AG09309 (cell line): ENCODE data around the gene KCNK6.

Experiments
- DNase-seq: peaks from one replicate; pipeline ENCODE4 v3.0.0-alpha.2; 2010; ENCODE audit warnings: low read depth
- H3K4me3 ChIP-seq: 2 replicates; pipeline ENCODE4 v1.5.1; 2011; ENCODE audit warnings: mild to moderate bottlenecking, low read depth, low read length, moderate library complexity; ENCODE audit not compliant: control insufficient read depth
- TF ChIP-seq, protein P1 (sequence below): IDR thresholded peaks from 2 replicates; pipeline ENCODE4 v1.5.1; 2011; ENCODE audit warnings: mild to moderate bottlenecking, low read depth, low read length, inconsistent platforms; ENCODE audit not compliant: insufficient read depth, control insufficient read depth; ENCODE audit errors: missing control alignments

The KCNK6 gene

DNA sequence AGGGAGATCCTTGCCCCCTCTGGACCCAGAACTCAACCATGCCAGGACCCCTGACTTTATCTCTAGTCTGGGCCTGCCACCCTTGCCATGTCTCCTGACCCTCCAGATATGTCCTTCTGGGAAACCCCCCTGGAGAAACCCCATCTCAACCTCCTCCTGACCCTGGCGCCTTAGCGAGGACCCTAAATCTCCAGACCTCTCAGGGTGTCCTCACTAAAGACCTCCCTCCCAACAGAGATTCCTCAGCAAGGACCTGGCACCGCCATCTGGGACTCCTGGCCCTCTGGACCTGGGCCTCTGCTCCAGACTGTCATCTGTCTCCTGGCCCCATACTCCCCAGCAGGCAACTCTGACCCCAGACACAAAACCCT, 1.3 kb downstream of the KCNK6 start:
- H3K4me3 ChIP-seq: peak overlapping the region; percentile 86
- TF ChIP-seq, protein P1, sequence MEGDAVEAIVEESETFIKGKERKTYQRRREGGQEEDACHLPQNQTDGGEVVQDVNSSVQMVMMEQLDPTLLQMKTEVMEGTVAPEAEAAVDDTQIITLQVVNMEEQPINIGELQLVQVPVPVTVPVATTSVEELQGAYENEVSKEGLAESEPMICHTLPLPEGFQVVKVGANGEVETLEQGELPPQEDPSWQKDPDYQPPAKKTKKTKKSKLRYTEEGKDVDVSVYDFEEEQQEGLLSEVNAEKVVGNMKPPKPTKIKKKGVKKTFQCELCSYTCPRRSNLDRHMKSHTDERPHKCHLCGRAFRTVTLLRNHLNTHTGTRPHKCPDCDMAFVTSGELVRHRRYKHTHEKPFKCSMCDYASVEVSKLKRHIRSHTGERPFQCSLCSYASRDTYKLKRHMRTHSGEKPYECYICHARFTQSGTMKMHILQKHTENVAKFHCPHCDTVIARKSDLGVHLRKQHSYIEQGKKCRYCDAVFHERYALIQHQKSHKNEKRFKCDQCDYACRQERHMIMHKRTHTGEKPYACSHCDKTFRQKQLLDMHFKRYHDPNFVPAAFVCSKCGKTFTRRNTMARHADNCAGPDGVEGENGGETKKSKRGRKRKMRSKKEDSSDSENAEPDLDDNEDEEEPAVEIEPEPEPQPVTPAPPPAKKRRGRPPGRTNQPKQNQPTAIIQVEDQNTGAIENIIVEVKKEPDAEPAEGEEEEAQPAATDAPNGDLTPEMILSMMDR: no peak
- no peak for DNase-seq

DNA sequence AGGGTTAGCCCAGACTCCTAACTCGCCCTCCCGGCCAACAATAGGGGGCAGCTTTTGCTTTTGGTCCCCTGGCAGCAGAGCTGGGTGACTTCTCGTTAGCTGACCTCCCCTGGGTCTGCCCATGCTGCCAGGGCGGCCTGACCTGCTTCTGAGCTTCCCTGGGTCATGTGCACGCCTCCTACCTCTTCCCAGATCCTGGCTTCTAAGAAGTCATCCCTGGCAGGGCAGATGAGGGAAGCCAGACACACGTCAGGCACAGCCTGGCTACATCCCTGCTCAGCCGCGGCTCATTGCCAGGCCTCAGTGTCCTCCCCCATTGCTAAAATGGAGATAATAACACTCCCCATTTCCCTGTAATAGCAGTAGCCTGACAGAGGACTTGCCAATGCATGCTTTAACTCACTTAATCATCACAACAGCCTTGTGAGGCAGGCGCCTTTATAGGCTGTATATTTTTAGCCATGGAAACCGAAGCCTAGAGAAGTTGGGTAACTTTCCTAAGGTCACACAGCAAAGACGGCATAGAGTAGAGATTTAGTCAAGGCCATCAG, 2.1 kb downstream of the KCNK6 start:
- peak overlapping the region; percentile 86 for H3K4me3 ChIP-seq
- TF ChIP-seq, protein P1: peak; percentile 10
- DNase-seq: peak; percentile 58

DNA sequence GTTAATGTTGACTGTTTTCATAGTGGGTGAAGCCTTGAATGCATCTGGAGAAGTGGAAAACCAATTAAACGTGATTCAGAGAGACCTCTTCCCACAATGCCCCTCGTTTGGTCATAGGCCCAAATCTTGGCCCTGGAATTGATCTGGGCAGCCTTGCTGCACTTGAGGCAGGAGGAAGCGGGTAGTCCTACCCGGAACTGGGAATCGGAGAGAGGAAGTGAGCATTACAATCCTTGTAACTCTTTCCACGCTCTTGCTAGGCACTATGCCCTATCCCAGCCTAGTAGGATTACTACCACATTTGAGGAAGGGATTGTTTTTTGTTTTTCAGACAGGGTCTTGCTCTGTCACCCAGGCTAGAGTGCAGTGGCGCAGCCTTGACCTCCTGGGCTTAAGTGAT, 3.6 kb downstream of the KCNK6 start:
- DNase-seq: no peak
- TF ChIP-seq, protein P1: no peak
- no peak overlapping the region for H3K4me3 ChIP-seq

DNA sequence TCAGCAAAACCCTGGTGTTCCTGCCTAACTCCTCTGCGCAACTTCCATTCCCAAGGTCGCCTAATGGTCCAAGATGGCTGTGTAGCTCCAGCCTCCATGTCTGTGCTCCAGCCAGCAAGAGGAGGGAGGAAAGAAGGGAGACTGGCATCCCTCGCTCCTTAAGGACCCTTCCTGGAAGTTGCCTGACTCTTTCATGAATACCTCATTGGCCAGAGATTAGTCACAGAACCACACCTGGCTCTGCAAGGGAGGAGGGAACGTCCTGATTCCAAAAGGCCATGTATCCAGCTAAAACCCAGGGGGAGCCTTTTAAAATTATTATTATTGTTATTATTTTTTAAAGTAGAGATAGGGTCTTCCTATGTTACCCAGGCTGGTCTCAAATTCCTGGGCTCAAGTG, 4.8 kb downstream of the KCNK6 start:
- TF ChIP-seq, protein P1: no peak
- DNase-seq: no peak
- no peak overlapping the region for H3K4me3 ChIP-seq

DNA sequence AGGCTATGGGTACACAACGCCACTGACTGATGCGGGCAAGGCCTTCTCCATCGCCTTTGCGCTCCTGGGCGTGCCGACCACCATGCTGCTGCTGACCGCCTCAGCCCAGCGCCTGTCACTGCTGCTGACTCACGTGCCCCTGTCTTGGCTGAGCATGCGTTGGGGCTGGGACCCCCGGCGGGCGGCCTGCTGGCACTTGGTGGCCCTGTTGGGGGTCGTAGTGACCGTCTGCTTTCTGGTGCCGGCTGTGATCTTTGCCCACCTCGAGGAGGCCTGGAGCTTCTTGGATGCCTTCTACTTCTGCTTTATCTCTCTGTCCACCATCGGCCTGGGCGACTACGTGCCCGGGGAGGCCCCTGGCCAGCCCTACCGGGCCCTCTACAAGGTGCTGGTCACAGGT, 6.9 kb downstream of the KCNK6 start:
- DNase-seq: no peak
- no peak overlapping the region for H3K4me3 ChIP-seq
- TF ChIP-seq, protein P1: no peak

DNA sequence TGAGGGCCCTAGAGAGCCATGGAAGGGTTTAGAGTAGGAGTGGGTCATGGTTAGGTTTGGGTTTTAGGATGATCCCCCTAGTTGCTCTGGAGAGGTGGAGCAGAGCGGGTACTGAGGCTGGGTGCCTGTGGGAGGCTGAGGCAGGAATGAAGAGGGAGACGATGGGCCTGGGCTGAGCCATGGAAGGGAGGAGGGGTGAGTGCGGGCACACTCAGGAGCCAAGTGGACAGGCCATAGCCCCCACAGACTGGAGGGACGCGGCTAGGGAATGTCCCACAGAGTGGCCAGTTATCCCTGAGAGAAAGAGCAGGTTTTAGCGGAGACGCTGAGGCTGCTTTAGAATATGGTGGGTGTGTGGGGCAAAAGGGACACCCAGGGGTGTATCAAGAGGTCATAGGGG, 10.0 kb downstream of the KCNK6 start:
- no peak overlapping the region for H3K4me3 ChIP-seq
- TF ChIP-seq, protein P1: no peak
- no peak for DNase-seq

DNA sequence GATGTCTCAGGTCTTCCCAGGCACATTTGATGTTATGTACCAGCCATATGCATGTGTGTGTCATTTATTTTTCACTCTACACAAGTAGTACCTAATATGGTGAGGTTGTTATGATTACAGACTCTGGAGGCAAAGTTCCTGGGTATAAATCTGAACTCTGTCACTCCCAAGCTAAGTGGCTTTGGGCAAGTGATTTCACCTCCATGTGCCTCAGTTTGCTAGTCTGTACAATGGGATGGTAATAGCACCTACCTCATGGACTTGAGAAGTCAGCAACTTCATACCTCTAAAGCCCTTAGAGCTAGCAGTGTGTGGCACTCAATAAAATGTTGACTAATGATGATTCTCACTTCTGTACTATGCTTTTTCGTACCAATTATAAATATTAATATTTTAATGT, 12.1 kb downstream of the KCNK6 start:
- TF ChIP-seq, protein P1: no peak
- DNase-seq: no peak
- H3K4me3 ChIP-seq: no peak overlapping the region
